ENCODE data around the gene RDX.
"Not testable (repeated sequence)": the region's sequence is repeated elsewhere in the genome, so short reads cannot be mapped to it uniquely, and the experiment has no call there.

RDX gene

GRCh38 chr11:110305169-110306018 is 9.0 kb upstream of the RDX start:
- DNase-seq (ENCODE audit: low read depth) = peak; percentile 70

DNA sequence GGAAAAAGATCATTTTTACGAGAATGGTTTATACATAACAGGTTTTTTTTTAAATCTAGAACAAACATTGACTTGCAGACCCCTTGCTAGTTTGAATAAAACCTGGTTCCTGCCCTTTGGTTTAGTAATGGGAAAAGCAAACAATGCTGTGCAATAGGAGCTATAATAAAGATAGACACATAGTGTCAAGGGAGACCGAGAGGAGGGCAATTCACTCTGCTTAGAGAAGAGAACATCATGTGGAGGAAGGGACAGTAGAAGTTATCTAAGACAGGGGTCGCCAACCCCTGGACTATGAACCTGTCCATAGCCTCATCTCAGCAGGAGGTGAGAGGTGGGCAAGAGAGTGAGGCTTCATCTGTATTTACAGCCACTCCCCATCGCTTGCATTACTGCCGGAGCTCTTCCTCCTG is 7.0 kb upstream of the RDX start:
- DNase-seq (ENCODE audit: low read depth) = no peak

DNA sequence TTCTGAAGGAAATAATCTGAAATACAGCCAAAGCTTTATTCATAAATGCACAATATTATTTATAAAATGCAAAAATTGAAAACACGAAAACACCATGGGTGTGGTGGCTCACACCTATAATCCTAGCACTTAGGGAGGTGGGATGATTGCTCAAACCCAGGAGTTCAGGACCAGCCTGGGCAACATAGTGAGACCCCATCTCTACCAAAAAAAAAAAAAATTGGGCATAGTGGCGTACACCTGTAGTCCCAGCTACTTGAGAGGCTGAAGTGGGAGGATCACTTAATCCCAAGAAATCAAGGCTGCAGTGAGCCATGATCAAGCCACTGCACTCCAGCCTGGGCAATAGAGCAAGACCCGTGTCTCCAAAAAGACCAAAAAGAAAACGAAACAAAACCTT is 5.2 kb upstream of the RDX start:
- no peak for DNase-seq (ENCODE audit: low read depth)

- DNase-seq (ENCODE audit: low read depth) = no peak
These were observed 4.6 kb upstream of the RDX start for GRCh38 chr11:110301032-110301431.

GRCh38 chr11:110299006-110299785 is 2.8 kb upstream of the RDX start:
- no peak for DNase-seq (ENCODE audit: low read depth)

DNA sequence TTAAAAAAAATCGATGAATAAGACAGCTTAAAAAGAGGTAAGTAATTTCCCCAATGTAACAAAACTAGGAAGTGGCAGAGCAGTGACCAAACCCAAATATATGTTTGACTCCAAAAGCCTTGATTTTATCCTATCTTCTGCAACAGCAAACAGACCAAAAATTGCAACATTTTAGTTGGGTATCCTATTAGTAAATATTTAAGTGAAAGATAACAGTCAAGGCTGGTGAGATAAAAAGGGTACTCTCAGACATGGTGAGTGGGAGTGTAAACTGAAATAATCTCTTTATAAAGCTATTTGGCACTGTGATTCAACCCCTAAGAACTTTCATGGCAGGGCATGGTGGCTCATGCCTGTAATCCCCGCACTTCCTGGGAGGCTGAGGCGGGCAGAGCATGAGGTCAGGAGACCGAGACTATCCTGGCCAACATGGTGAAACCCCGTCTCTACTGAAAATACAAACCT is 1.9 kb upstream of the RDX start:
- peak; percentile 97 for DNase-seq (ENCODE audit: low read depth)

DNA sequence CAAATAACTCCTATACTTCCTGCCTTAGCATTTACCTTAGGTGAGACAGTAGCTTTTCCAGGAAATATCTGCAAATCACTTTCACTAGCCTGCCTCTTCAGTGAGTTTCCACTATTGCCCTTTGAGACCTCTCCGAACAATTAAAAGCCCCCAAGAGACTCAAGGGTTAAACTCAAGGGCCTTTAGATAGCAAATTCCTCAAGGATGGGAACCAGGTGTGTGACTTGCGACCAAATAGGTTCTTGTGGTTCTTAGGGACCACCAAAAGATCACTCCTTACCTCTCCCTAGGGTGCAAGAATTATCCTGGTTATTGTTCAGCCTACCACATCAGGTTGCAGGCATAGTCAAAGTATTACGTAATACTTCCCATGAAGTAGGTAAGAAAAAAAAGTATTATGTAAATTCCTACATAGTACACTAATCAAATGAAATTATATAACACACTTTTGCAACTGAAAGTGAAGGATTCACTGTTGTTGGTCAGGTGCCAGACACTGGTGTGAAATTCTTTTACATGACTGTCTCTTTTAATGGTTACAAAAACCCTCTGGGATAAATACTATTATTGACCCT is 1.4 kb upstream of the RDX start:
- peak; percentile 60 for DNase-seq (ENCODE audit: low read depth)

- peak; percentile 24 for DNase-seq (ENCODE audit: low read depth)
These were observed 787 bp upstream of the RDX start for GRCh38 chr11:110297076-110297725.

DNA sequence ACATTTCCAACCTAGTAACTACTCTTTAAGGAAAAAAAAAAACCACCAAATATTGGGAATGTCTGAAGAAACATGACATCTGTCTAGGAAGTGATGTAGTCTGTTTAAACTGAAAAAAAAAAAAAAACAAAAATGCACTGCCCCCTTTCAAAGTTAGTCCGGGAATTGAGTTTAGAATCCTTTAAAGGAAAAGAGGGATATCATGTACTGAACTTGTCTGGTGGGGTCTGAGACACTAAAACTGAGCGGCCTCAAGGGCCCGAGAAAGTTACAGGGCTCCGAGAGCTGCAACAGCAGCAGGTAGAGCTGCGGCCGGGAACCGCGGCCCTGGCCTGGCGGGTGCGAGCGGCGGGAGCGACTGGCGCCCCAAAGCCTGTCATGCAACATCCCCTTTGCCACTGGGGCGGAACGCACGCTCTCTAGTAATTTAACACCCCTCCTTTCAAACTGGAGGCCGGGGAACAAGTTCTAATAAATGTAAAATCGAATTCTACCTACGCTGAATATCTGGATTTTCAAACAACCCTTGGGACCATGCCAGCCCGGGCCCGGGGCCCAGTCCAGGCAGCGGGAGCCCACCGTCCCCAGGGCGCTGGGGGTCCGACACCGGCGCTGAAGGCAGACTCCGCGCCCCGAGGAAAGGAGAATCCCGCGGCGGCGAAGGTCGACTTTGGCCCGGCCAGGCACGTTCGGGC is 736 bp downstream of the RDX start:
- DNase-seq (ENCODE audit: low read depth) = peak; percentile 24

GRCh38 chr11:110295086-110295485 is 1.3 kb downstream of the RDX start:
- no peak for DNase-seq (ENCODE audit: low read depth)

DNA sequence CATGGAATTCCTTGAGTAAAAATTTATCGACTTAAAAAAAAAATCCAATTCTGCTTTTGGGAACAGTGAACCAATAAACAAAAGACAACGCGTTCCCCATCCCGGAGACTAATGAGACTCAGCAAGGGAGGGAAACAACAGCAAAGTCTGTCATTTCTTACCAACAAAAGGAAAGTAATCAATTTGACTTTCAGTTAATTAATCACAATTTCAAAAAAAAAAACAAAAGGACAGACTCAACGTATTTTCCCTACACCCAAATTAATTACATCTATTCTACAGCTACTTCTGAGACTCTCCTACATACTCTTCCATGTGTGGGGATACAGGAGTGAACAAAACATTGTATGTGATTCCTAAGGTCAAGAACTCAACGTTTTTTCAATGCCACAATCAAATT is 1.9 kb downstream of the RDX start:
- DNase-seq (ENCODE audit: low read depth) = no peak

DNA sequence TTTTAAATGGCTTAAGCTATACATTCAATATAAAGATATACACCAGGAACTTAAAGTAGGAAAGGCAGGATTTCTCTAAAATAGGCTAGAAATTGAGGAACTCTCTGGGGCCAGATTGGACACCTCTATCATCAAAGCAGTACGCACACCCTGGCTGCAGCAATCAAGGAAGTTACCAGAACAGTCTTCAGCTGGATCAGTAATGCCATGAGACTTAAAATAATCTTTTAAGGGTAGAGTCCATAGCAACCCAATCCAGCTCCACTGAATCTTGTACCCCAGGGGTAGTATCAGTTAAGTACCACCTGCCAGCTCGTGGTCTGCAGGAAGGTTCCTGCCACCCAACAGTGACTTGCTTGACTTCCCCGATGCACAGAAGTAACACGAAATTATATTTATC is 3.0 kb downstream of the RDX start:
- DNase-seq (ENCODE audit: low read depth) = no peak

GRCh38 chr11:110292146-110292545 is 4.3 kb downstream of the RDX start:
- not testable (repeated sequence) for DNase-seq (ENCODE audit: low read depth)

DNA sequence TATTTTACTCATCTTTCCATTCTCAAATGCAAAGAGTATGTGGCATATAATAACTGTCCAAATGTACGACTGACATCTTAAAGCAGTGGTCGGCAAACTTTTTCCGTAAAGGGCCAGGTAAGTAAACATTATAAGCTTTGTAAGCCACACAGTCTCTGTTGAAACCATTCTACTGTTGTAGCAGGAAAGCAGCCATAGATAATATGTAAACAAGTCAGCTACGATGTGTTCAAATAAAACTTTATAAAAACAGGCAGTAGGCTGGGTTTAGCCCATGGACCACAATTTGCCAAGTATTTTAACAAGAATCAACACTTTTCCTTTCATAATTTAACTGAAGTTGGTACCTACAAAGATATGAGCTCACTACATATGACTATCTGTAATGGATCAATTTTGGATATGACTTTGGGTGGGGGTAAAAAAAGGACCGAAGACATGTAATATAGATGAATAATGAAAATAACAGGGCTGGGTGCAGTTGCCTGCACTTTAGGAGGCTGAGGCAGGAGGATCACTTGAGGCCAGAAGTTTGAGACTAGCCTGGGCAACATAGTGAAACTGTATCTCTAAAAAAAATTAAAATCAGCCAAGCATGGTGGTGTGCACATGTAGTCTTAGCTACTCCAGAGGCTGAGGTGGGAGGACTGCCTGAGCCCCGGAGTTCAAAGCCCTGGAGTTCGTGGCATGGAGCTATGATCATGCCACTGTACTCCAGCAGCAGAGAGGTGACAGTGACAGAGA is 5.7 kb downstream of the RDX start:
- no peak for DNase-seq (ENCODE audit: low read depth)

- DNase-seq (ENCODE audit: low read depth) = no peak
These were observed 6.9 kb downstream of the RDX start for GRCh38 chr11:110289472-110289871.

DNA sequence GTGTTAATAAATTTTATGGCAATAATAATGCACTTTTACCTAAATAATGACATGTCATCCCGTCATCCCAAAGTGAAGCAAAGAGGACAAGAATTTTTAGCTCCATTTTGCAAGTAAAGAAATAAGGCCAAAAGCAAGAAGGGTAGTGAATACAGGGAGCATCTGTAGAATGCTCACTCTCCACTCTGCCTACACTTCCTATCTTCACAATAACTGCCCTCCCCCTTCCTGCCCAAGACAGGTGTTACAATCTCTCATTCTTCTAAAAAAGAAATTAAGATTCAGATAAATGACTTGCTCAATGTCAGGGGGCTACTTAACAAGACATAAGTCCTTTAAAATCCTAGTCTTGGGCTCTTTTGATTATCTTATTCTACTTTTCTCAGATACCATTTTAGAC is 8.9 kb downstream of the RDX start:
- DNase-seq (ENCODE audit: low read depth) = no peak

DNA sequence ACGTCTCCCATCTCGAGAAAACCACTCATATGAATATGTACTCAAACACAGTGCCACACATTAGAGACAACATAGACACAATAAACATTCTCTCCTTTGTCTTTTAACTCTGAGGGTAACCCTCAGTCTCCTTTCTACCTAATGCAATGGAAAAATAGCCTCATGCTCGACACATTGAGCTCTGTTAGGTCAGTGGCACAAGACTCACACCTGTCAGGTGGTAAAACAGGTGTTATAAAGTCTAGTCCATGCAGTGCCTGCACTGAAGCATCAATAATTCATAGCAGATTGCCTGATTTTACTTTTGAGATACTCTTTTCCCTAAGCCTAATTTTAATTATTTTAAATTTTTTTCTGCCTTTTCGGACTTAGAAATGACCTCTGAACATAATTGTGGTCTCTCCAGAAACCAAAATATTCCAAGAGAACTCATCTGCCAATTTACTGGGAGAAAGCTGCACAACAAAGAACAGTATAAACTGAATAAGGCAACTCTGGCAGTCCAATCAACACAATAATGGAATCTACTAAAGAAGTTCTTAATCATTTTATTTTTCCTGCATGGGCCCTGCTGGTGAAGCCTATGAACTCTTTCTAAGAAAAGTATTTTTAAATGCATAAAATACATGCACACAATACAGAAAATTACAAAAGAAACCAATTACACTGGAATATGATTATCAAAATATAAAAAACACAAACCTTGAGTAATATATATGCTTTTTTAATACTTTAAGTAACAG is 9.9 kb downstream of the RDX start:
- DNase-seq (ENCODE audit: low read depth) = no peak

DNA sequence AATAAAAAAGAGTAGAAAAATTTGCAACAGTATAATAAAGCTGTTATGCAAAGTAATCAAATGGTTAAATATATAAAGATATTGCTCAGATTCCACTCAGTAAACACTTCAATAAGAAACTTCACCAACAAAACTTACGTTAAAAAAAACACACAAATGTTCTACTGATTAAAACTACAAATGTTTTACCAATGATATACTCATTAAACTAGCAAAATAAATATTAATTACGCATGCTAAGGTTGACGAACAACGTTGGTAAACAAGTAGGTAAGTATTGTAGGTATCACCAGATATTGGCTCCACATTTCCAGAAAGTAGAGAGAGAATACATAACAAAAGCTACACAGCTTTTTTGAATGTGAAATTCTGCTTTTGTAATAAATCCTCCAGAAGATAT is 12.6 kb downstream of the RDX start:
- DNase-seq (ENCODE audit: low read depth) = no peak

DNA sequence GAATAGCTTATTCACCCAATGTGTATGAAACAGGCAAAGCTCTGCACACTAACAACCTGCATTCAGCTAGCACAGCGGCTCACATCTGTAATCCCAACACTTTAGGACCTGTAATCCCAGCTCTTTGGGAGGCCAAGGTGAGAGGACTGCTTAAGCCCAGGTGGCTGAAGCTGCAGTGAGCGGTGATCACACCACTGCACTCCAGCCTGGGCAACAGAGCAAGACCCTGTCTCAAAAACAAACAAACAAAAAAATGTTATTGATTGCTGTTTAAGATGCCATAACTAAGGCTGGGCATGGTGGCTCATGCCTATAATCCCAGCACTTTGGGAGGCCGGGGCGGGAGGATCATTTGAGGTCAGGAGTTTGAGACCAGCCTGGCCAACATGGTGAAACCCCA is 15.8 kb downstream of the RDX start:
- DNase-seq (ENCODE audit: low read depth) = not testable (repeated sequence)

DNA sequence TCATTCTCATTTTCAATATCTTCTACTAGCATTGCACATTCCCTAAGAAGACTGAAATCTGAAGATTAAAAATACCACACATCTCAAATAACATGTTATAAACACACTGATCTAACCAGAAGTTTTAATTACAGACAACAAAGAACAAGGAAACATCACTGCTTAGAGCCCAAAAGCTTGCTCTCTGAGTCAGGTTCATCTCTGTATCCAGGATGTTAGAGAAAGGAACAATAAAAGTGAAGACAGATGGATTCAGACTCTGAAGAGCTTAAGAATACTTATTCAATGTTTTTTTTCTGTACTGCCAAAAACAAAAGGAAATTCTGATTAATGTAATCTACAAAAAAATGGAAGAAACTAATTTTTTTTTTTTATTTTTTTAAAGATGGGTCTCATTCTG is 16.5 kb downstream of the RDX start:
- DNase-seq (ENCODE audit: low read depth) = no peak

Measured in amniotic epithelial cell (primary cell).